HEK293T (cell line): ENCODE data around the gene CRY1.

Experiments used
- CTCF ChIA-PET: fragments of 350-600 bp; formaldehyde crosslinking; extraction: SDS; loops from one replicate; lab custom pipeline; 2021; ENCODE audit warnings: antibody characterized with exemption, inconsistent platforms; lab: Yijun Ruan, JAX
- POLR2A ChIA-PET: fragments of 350-600 bp; formaldehyde crosslinking; extraction: SDS; loops from one replicate; lab custom pipeline; 2020; ENCODE audit warnings: antibody characterized with exemption, inconsistent platforms; lab: Yijun Ruan, JAX
- DNase-seq: peaks from one replicate; pipeline ENCODE4 v3.0.0; 2012; ENCODE audit warnings: mixed read lengths; ENCODE audit errors: extremely low spot score
- BHLHE40 ChIP-seq: fragments of 450-650 bp; IDR thresholded peaks from 2 replicates; pipeline ENCODE4 v1.6.1; 2016; ENCODE audit warnings: mild to moderate bottlenecking, moderate library complexity, borderline replicate concordance
- CTBP1 ChIP-seq: fragments of 450-650 bp; IDR thresholded peaks from 2 replicates; pipeline ENCODE4 v1.6.1; 2016; ENCODE audit warnings: borderline replicate concordance
- ELF4 ChIP-seq: fragments of 450-650 bp; IDR thresholded peaks from 2 replicates; pipeline ENCODE4 v1.6.1; 2017; ENCODE audit warnings: antibody characterized with exemption
- FOXA1 ChIP-seq: fragments of 450-650 bp; IDR thresholded peaks from 2 replicates; pipeline ENCODE4 v1.6.1; 2016; ENCODE audit warnings: mild to moderate bottlenecking
- FOXK2 ChIP-seq: fragments of 450-650 bp; IDR thresholded peaks from 2 replicates; pipeline ENCODE4 v1.6.1; 2016; ENCODE audit warnings: mild to moderate bottlenecking
- FOXM1 ChIP-seq: fragments of 450-650 bp; IDR thresholded peaks from 2 replicates; pipeline ENCODE4 v1.6.1; 2017; ENCODE audit warnings: mild to moderate bottlenecking, borderline replicate concordance
- HDGF ChIP-seq: fragments of 450-650 bp; IDR thresholded peaks from 2 replicates; pipeline ENCODE4 v1.6.1; 2017; ENCODE audit warnings: antibody characterized with exemption, borderline replicate concordance
- L3MBTL2 ChIP-seq: fragments of 450-650 bp; conservative IDR thresholded peaks from 2 replicates; pipeline ENCODE4 v1.6.1; 2016; ENCODE audit warnings: mild to moderate bottlenecking
- LEF1 ChIP-seq: fragments of 450-650 bp; IDR thresholded peaks from 2 replicates; pipeline ENCODE4 v1.6.1; 2017; ENCODE audit warnings: mild to moderate bottlenecking, borderline replicate concordance
- NFRKB ChIP-seq: fragments of 450-650 bp; IDR thresholded peaks from 2 replicates; pipeline ENCODE4 v1.6.1; 2016; ENCODE audit warnings: mild to moderate bottlenecking, moderate library complexity
- PKNOX1 ChIP-seq: fragments of 450-650 bp; IDR thresholded peaks from 2 replicates; pipeline ENCODE4 v1.6.1; 2016
- SP1 ChIP-seq: fragments of 450-650 bp; IDR thresholded peaks from 2 replicates; pipeline ENCODE4 v1.6.1; 2017
- SUZ12 ChIP-seq: fragments of 450-650 bp; IDR thresholded peaks from 2 replicates; pipeline ENCODE4 v1.6.1; 2016; ENCODE audit warnings: mild to moderate bottlenecking
- TARDBP ChIP-seq: fragments of 450-650 bp; IDR thresholded peaks from 2 replicates; pipeline ENCODE4 v1.6.1; 2016
- ZNF384 ChIP-seq: fragments of 450-650 bp; IDR thresholded peaks from 2 replicates; pipeline ENCODE4 v1.6.1; 2016

CRY1 gene

DNA sequence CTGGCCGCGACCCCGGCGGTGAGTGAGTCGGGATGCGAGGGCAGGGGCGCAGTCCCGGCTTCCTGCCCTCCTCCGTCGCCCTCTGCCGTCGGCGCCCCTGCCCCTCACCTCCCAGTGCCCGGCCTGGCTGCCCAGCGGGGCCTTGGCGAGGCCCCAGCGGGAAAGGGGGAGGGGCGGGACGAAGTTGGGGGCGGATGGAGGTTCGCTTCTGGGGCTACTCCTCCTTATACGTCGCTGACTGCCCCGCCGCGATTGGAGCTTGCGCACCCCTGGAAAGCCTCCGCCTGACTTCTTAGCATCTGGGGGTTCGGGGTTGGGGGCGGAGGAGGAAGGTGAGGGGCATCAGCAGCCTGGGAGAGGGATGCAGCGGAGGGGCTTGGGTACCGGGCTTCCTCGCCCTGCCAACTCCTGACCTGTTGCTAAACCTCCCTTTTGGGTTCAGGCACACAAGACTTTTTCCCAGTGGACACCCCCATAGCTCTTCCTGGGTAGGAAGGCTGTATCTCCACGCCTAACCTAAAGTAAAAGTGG is 137.2 kb downstream of the CRY1 start:
- no peak for DNase-seq
- ChIA-PET POLR2A (interaction anchor here (0.6 to 2.1 kb wide), 12 partner anchors 9 to 599 kb away, joined by 3 to 16 read pairs (median 4); partner anchors contain the start of genes CRY1, MTERF2 and POLR3B), CTCF (interaction anchor here (0.6 kb wide), 1 partner anchor 115 kb away, joined by 5 read pairs; no protein-coding TSS in a partner anchor)
- TF ChIP-seq SUZ12 (no peak), CTBP1 (no peak), FOXK2 (no peak), BHLHE40 (no peak), PKNOX1 (no peak), FOXM1 (no peak), NFRKB (no peak), ELF4 (no peak)

DNA sequence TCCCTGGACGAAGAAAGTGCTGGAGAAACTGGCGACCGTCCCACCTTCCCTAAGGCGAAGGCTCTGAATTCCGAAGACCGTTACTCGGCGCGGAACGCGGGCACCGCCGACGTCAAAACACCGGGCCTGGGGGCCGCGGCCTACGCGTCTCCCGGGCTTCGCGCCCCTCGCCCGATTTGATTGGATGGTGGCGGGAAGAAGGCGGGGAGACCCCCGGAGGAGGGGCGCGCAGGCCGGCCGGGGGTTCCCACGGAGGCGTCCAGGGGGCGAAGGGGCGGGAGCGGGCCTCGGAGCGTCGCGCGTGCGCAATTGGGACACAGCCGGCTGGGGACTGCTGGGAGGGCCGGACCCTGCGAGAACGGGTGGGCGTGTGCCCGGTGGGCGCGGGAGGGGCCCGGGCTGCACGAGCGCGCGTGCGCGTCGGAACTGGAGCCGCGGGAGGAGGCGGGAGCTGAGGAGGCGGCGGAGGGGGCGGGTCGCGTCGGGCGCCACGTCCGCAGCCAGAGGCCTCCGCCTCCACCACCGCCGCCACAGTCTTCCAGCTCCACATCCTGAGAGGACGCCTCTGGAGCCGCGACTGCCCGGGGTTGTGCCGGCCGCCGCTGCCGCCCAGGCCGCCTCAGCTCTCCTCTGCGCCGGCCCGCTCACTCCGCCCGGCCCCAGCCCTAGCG is 137.8 kb downstream of the CRY1 start, which contains the start of gene TMEM263:
Gene TMEM263 (plus strand): TSS at position 531 of the 671 bp plus-strand sequence. CDS start 11,210 bp downstream, outside the sequence.
- ChIA-PET CTCF (interaction anchor here (0.6 kb wide), 1 partner anchor 115 kb away, joined by 5 read pairs; no protein-coding TSS in a partner anchor), POLR2A (interaction anchor here (0.6 to 2.1 kb wide), 11 partner anchors 9 to 598 kb away, joined by 3 to 16 read pairs (median 4); partner anchors contain the start of genes CRY1, MTERF2 and POLR3B)
- TF ChIP-seq ZNF384, result no peak
- TF ChIP-seq L3MBTL2, result peak; percentile 98
- peak; percentile 97 for DNase-seq

- POLR2A ChIA-PET, result interaction anchor here (2.1 kb wide), 1 partner anchor 139 kb away, joined by 10 read pairs; the partner anchor contains the start of gene CRY1
- no peak for DNase-seq
- TF ChIP-seq PKNOX1 (peak; percentile 60), HDGF (no peak)
- CTCF ChIA-PET, result no interaction called here
Measured at GRCh38 chr12:106954462-106955376, 138.6 kb downstream of the CRY1 start.

DNA sequence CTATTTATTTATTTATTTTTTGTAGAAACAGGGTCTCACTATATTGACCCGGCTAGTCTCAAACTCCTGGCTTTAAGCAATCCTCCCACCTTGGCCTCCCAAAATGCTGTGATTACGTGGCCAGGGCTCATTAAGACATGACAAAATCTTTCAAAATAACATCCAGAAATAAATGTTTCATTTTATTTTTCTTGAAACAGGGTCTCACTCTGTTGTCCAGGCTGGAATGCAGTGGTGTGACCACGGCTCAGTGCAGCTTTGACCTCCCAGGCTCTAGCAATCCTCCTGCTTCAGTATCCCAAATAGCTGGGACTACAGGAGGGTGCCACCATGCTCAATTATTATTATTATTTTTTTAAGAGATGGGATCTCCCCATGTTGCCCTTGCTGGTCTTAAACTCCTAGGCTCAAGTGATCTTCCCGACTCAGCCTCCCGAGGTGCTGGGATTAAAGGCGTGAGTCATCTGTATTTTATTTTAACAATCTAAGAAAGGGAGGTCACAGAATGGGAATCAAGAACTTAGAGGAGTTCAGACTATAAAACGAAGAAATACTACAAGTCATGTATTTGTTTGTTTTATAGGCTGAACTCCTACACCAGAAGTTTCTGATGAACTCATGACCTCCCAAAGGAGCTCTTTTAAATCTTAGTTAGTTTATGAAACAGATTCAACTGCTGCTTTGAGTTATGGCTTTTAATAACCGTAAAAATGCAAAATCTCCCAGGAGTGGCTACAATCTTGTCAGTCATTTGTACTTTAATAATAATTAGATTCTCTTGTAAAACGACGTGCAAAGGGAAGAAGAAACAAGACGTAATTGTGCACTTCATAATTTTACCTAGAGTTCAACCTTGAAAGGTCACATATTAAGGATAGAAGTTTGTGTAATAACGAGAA is 139.7 kb downstream of the CRY1 start:
- TF ChIP-seq FOXK2, result no peak
- no peak for TF ChIP-seq SUZ12
- TF ChIP-seq NFRKB, result no peak
- TF ChIP-seq FOXM1, result no peak
- no peak for TF ChIP-seq TARDBP
- no peak for TF ChIP-seq PKNOX1
- TF ChIP-seq FOXA1, result no peak
- no peak for TF ChIP-seq CTBP1
- TF ChIP-seq LEF1, result no peak
- TF ChIP-seq HDGF, result no peak
- TF ChIP-seq L3MBTL2, result no peak
- no peak for TF ChIP-seq SP1
- no peak for TF ChIP-seq ZNF384
- CTCF ChIA-PET, result no interaction called here
- POLR2A ChIA-PET, result interaction anchor here (1.6 kb wide), 1 partner anchor 34 kb away, joined by 4 read pairs; the partner anchor contains the start of gene MTERF2
- no peak for DNase-seq

DNA sequence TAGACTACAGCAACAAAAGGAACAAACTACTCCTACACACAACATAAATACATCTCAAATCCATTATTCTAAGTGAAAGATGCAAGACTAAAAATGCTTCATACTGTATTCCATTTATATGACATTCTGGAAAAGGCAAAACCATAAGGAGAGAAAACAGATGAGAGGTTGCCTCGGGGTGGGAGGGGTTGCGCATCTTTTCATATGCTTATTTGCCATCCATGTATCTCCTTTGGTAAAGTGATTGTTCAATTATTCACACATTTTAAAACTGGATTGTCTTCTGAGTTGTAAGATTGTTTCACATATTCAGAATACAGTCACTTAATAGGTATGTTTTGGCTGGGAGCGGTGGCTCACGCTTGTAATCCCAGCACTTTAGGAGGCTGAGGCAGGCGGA is 142.8 kb downstream of the CRY1 start:
- ChIA-PET POLR2A (no interaction called here), CTCF (no interaction called here)
- TF ChIP-seq FOXM1 (no peak), LEF1 (no peak), TARDBP (no peak), FOXA1 (no peak), SUZ12 (no peak)
- DNase-seq, result no peak
